Measurements from ENCODE around the gene DVL2. TPM values are rescaled to one million over a fixed set of nuclear protein-coding genes. Genes with fewer than 3 reads are reported as not detected.

DVL2 gene
- total RNA-seq, 1 experiment from 2014 or later: 82.9 TPM

GRCh38 chr17:7184647-7185046 is 49.7 kb downstream of the DVL2 start:
- Histone ChIP-seq H4K8ac (replicated peaks; ENCODE audit: insufficient read length, low read depth, low read length) (no peak overlapping the region), H3K56ac (ENCODE audit: insufficient read length, low read depth, low read length) (no peak overlapping the region), H2BK15ac (ENCODE audit: low read depth, low read length) (no peak overlapping the region), H3K4me1 (ENCODE audit: insufficient read depth, low read length) (no peaks in the 10 kb centered on the region), H3K4ac (ENCODE audit: low read depth, low read length) (no peak overlapping the region), H3K27me3 (ENCODE audit: insufficient read depth, low read length) (no peaks in the 10 kb centered on the region), H2AFZ (ENCODE audit: low read length) (no peak overlapping the region), H2BK12ac (ENCODE audit: insufficient read length, low read depth, low read length) (no peak overlapping the region), H2BK20ac (ENCODE audit: low read depth, low read length, poor library complexity, severe bottlenecking) (no peak overlapping the region), H3K9me3 (ENCODE audit: control insufficient read depth, low read depth, low read length) (no peaks in the 10 kb centered on the region), H3K23me2 (ENCODE audit: insufficient read length, low read depth, low read length, poor library complexity, severe bottlenecking) (no peaks in the 10 kb centered on the region), H3K18ac (ENCODE audit: insufficient read length, low read depth, low read length) (no peak overlapping the region), H4K91ac (ENCODE audit: insufficient read length, low read depth, low read length) (no peak overlapping the region), H3T11ph (ENCODE audit: low read length) (no peak overlapping the region), H3K27ac (ENCODE audit: insufficient read length, low read depth, low read length) (no peak overlapping the region), H2BK5ac (ENCODE audit: insufficient read length, low read length) (no peak overlapping the region), H2BK120ac (ENCODE audit: low read depth, low read length, poor library complexity, severe bottlenecking) (no peak overlapping the region), H3K9ac (ENCODE audit: extremely low read depth, insufficient read length, low read length) (no peak overlapping the region), H3K79me2 (ENCODE audit: insufficient read depth, low read length) (no peaks in the 10 kb centered on the region), H4K20me1 (ENCODE audit: control insufficient read depth, insufficient read depth, insufficient read length) (no peaks in the 10 kb centered on the region), H3K4me2 (ENCODE audit: insufficient read depth, insufficient read length, low read length) (no peak overlapping the region), H4K5ac (ENCODE audit: insufficient read length, low read depth, low read length) (no peak overlapping the region), H3K79me1 (ENCODE audit: insufficient read depth, low read depth, low read length, poor library complexity, severe bottlenecking) (no peaks in the 10 kb centered on the region), H2AK5ac (ENCODE audit: insufficient read length, low read length) (no peak overlapping the region), H3K14ac (ENCODE audit: insufficient read depth, low read length) (no peak overlapping the region), H3K23ac (ENCODE audit: insufficient read length, low read depth, low read length) (no peak overlapping the region)
- no peak for TF ChIP-seq CTCF (conservative IDR thresholded peaks at IDR 0.05)
- Mint-ChIP-seq H3K27me3 (ENCODE audit: low read depth) (peaks cover 4% of the 10 kb centered on the region), H3K27ac (no peak overlapping the region; a peak in 1 of 7 replicates), H3K36me3 (ENCODE audit: insufficient read depth in 1 of 3, low read depth in 3 of 3) (peaks cover 5 to 9% (median 6%) of the 10 kb centered on the region in 3 experiments; a peak in 6 of 7 replicates), H3K9me3 (no peaks in the 10 kb centered on the region), H3K4me1 (0 out of 4 replicates have a peak, but pooled peaks cover 0 to 4% of the 10 kb centered on the region in 2 experiments), H3K4me3 (no peak overlapping the region)
- no peak for DNase-seq
- WGBS (ENCODE audit: extremely low coverage, insufficient read length, low lambda C conversion rate): no CpG with 5 or more reads among the region's 6 CpGs

Data from H9 (cell line).